ENCODE results near the gene MYO5C.

DNA sequence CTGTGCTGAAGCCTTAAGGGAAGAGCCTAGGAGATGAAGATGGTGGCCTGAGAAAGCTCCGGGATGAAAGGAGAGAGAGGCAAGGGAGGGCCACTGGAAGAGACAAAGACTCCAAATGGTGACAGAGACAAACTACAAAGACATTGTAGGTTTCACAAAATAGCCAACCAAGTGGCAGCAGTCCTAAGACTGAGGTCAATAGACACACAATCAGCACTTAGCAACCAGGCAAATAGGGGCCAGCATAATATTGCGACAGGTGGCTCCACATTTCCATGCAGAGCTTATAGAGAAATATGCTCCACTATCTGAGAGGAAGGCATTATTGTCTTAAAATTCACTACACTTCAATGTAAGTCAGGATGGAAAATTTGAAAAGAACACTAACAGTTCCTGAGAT, 22.1 kb upstream of the MYO5C start:
- TF ChIP-seq, protein P1, sequence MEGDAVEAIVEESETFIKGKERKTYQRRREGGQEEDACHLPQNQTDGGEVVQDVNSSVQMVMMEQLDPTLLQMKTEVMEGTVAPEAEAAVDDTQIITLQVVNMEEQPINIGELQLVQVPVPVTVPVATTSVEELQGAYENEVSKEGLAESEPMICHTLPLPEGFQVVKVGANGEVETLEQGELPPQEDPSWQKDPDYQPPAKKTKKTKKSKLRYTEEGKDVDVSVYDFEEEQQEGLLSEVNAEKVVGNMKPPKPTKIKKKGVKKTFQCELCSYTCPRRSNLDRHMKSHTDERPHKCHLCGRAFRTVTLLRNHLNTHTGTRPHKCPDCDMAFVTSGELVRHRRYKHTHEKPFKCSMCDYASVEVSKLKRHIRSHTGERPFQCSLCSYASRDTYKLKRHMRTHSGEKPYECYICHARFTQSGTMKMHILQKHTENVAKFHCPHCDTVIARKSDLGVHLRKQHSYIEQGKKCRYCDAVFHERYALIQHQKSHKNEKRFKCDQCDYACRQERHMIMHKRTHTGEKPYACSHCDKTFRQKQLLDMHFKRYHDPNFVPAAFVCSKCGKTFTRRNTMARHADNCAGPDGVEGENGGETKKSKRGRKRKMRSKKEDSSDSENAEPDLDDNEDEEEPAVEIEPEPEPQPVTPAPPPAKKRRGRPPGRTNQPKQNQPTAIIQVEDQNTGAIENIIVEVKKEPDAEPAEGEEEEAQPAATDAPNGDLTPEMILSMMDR (IDR thresholded peaks at IDR 0.05 in 8 of 11, conservative IDR thresholded peaks at IDR 0.05 in 3 of 11), result no peak
- TF ChIP-seq POLR2A (IDR thresholded peaks at IDR 0.05), result no peak
- no peak for TF ChIP-seq POLR2AphosphoS5 (IDR thresholded peaks at IDR 0.05)
